GM23248 (cell line): Measurements from ENCODE around the gene BCL2L14. TPM values are rescaled to one million over a fixed set of nuclear protein-coding genes. Genes with fewer than 3 reads are reported as not detected.

Experiments used
- DNase-seq: peaks from one replicate; pipeline ENCODE4 v3.0.0-alpha.2; 2015
- H2AFZ ChIP-seq: fragments of 200-600 bp; sonication (generic); 2 replicates; pipeline ENCODE4 v1.6.1; 2016; ENCODE audit warnings: antibody characterized with exemption
- H3F3A ChIP-seq: fragments of 200-600 bp; sonication (generic); 2 replicates; pipeline ENCODE4 v1.6.1; 2016; ENCODE audit warnings: mild to moderate bottlenecking, antibody characterized with exemption, mixed run types; ENCODE audit not compliant: insufficient read depth
- H3K27ac ChIP-seq: fragments of 200-600 bp; sonication (generic); 2 replicates; pipeline ENCODE4 v1.5.1; 2016; ENCODE audit warnings: mild to moderate bottlenecking
- H3K27me3 ChIP-seq: fragments of 200-600 bp; sonication (generic); replicated peaks from 2 replicates; pipeline ENCODE4 v1.6.1; 2016; ENCODE audit warnings: mild to moderate bottlenecking; ENCODE audit not compliant: insufficient read depth
- H3K36me3 ChIP-seq: fragments of 200-600 bp; sonication (generic); 2 replicates; pipeline ENCODE4 v1.6.1; 2016; ENCODE audit warnings: low read depth, mild to moderate bottlenecking
- H3K4me1 ChIP-seq: fragments of 200-600 bp; sonication (generic); 2 replicates; pipeline ENCODE4 v1.6.1; 2016; ENCODE audit warnings: mild to moderate bottlenecking; ENCODE audit not compliant: insufficient read depth
- H3K4me2 ChIP-seq: fragments of 200-600 bp; sonication (generic); one replicate; pipeline ENCODE4 v1.6.1; 2016; ENCODE audit warnings: mild to moderate bottlenecking; ENCODE audit not compliant: unreplicated experiment
- H3K4me3 ChIP-seq: fragments of 200-600 bp; sonication (generic); 2 replicates; pipeline ENCODE4 v1.5.1; 2016; ENCODE audit warnings: mild to moderate bottlenecking
- H3K79me2 ChIP-seq: fragments of 200-600 bp; sonication (generic); 2 replicates; pipeline ENCODE4 v1.6.1; 2016; ENCODE audit warnings: mild to moderate bottlenecking; ENCODE audit not compliant: insufficient read depth
- H3K9ac ChIP-seq: fragments of 200-600 bp; sonication (generic); 2 replicates; pipeline ENCODE4 v1.6.1; 2016; ENCODE audit warnings: mild to moderate bottlenecking
- H3K9me2 ChIP-seq: fragments of 200-600 bp; sonication (generic); 2 replicates; pipeline ENCODE4 v1.6.1; 2016; ENCODE audit warnings: mixed run types, mild to moderate bottlenecking, moderate library complexity; ENCODE audit not compliant: insufficient read depth
- H3K9me3 ChIP-seq: fragments of 200-600 bp; sonication (generic); one replicate; pipeline ENCODE4 v1.6.1; 2017; ENCODE audit warnings: low read depth
- H4K20me1 ChIP-seq: fragments of 200-600 bp; sonication (generic); 2 replicates; pipeline ENCODE4 v1.6.0; 2016; ENCODE audit not compliant: insufficient read depth
- EZH2 ChIP-seq: fragments of 200-600 bp; sonication (generic); IDR thresholded peaks from 2 replicates; pipeline ENCODE4 v1.6.1; 2018; ENCODE audit warnings: antibody characterized with exemption, mild to moderate bottlenecking; ENCODE audit not compliant: insufficient read depth, poor library complexity, severe bottlenecking
- EZH2phosphoT487 ChIP-seq: fragments of 200-600 bp; sonication (generic); IDR thresholded peaks from 2 replicates; pipeline ENCODE4 v1.6.1; 2018; ENCODE audit warnings: antibody characterized with exemption, moderate library complexity, mild to moderate bottlenecking, low read depth; ENCODE audit not compliant: insufficient read depth
- WGBS, 2 experiments: methylation state at CpG; one replicate each; pipeline ENCODE4 v1.1.6; 2015 to 2017; ENCODE audit warnings: low lambda C conversion rate in 2 of 2, low coverage in 1 of 2; ENCODE audit errors: missing lambda C conversion rate in 2 of 2; 5-methylcytosine and 5-hydroxymethylcytosine counted together
- in situ Hi-C: fragments of 300-500 bp; cut with MboI; formaldehyde crosslinking; loops from 2 replicates; pipeline ENCODE4 v1.15.0; 2020
- polyA plus RNA-seq: library from polyadenylated mRNA; unstranded; fragments of >200 nt; fragmentation: Nextera tagmentation; extraction: Ambion mirVana; gene quantifications from 2 replicates; pipeline ENCODE4 v1.2.1, GENCODE V29; 2016
- total RNA-seq: library from RNA; depleted of rRNA; stranded (reverse); fragments of >200 nt; shearing (Covaris generic); gene quantifications from 2 replicates; pipeline ENCODE4 v1.2.3, GENCODE V29; 2014

Gene BCL2L14
- total and polyA plus RNA-seq, 2 experiments from 2014 or later: not detected

DNA sequence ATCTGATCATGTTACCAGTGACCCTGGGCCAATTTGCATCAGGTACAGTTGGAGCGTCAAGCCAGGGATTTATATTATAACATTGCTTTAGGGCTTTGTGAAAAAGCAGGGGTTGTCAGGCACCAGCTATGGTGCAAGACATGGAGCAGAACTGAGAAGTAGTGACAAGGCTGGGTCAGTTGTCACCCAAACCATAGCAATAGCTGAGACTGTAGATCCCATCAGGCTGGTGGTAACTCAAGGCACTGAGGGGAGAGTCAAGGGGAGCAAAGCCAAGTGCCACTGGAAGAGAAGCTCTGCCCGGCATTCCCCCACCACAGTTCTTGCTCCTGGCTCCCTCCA is 16.9 kb downstream of the BCL2L14 start:
- no peak for DNase-seq
- WGBS, 2 experiments: 84 to 100% methylated on average over 2 of the region's 2 CpGs

GRCh38 chr12:12088147-12088546 is 17.4 kb downstream of the BCL2L14 start:
- H3K9me2 ChIP-seq: no peaks in the 10 kb centered on the region
- DNase-seq: no peak
- no peak overlapping the region for H2AFZ ChIP-seq
- no peak overlapping the region for H3K4me3 ChIP-seq
- no peaks in the 10 kb centered on the region for H3K79me2 ChIP-seq
- no peaks in the 10 kb centered on the region for H4K20me1 ChIP-seq
- no peaks in the 10 kb centered on the region for H3K9me3 ChIP-seq
- no peak overlapping the region for H3K4me2 ChIP-seq
- TF ChIP-seq EZH2phosphoT487: no peak
- no peak for TF ChIP-seq EZH2
- WGBS, 2 experiments: 71 to 74% methylated on average over 10 of the region's 10 CpGs
- H3F3A ChIP-seq: peaks cover 8% of the 10 kb centered on the region
- peaks cover 11% of the 10 kb centered on the region for H3K4me1 ChIP-seq
- no peaks in the 10 kb centered on the region for H3K36me3 ChIP-seq
- H3K9ac ChIP-seq: no peak overlapping the region
- H3K27ac ChIP-seq: no peak overlapping the region
- H3K27me3 ChIP-seq: no peaks in the 10 kb centered on the region
- in situ Hi-C loops: loop anchor here (5.0 to 25.0 kb wide), 2 partner anchors 254 to 624 kb away; partner anchors contain the start of gene CDKN1B

More for the DNA sequence above, 16.9 kb downstream of the BCL2L14 start:
- no peak overlapping the region for H3K27ac ChIP-seq
- no peaks in the 10 kb centered on the region for H3K79me2 ChIP-seq
- no peak overlapping the region for H3K9ac ChIP-seq
- H3K4me3 ChIP-seq: no peak overlapping the region
- no peaks in the 10 kb centered on the region for H3K9me2 ChIP-seq
- H2AFZ ChIP-seq: no peak overlapping the region
- peaks cover 8% of the 10 kb centered on the region for H3F3A ChIP-seq
- no peaks in the 10 kb centered on the region for H3K36me3 ChIP-seq
- in situ Hi-C loops: loop anchor here (5.0 to 25.0 kb wide), 2 partner anchors 255 to 625 kb away; partner anchors contain the start of gene CDKN1B
- TF ChIP-seq EZH2: no peak
- no peak for TF ChIP-seq EZH2phosphoT487
- H3K27me3 ChIP-seq: no peaks in the 10 kb centered on the region
- no peaks in the 10 kb centered on the region for H4K20me1 ChIP-seq
- no peaks in the 10 kb centered on the region for H3K9me3 ChIP-seq
- H3K4me1 ChIP-seq: peaks cover 6% of the 10 kb centered on the region; the same call in 1 of the 2 replicates
- H3K4me2 ChIP-seq: no peak overlapping the region

DNA sequence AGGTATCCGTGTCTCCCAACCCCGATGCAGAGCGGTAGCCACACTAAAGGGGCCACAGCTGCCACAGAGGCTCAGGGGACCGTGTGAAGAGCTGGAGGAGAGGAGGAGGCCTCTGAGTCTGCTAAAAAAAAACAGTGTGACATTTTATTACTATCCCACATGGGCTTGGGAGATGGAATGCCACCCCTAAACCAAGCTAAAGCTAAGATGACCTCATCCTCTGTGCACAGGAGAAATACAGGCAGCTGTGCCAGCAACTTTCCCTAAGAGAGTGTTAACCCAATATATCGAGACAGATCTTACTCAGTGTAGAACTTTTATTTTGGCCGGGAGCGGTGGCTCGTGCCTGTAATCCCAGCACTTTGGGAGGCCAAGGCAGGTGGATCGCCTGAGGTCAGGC is 18.0 kb downstream of the BCL2L14 start:
- Histone ChIP-seq H2AFZ (no peak overlapping the region), H3K36me3 (no peaks in the 10 kb centered on the region), H3K9ac (no peak overlapping the region), H3K9me3 (no peaks in the 10 kb centered on the region), H3K4me2 (no peak overlapping the region), H3K27ac (no peak overlapping the region), H3K9me2 (no peaks in the 10 kb centered on the region), H3K4me1 (peaks cover 13% of the 10 kb centered on the region), H3K79me2 (no peaks in the 10 kb centered on the region), H3F3A (peaks cover 8% of the 10 kb centered on the region), H4K20me1 (no peaks in the 10 kb centered on the region), H3K4me3 (no peak overlapping the region), H3K27me3 (no peaks in the 10 kb centered on the region)
- peak; percentile 11 for DNase-seq
- TF ChIP-seq EZH2 (no peak), EZH2phosphoT487 (no peak)
- in situ Hi-C loops: loop anchor here (5.0 to 25.0 kb wide), 2 partner anchors 254 to 624 kb away; partner anchors contain the start of gene CDKN1B
- WGBS, 2 experiments: 52 to 53% methylated on average over 9 of the region's 9 CpGs

- no peak overlapping the region for H3K4me3 ChIP-seq
- H3K27me3 ChIP-seq: no peaks in the 10 kb centered on the region
- H3K9me3 ChIP-seq: no peaks in the 10 kb centered on the region
- no peaks in the 10 kb centered on the region for H3K79me2 ChIP-seq
- no peaks in the 10 kb centered on the region for H4K20me1 ChIP-seq
- H3K4me1 ChIP-seq: peaks cover 13% of the 10 kb centered on the region
- peaks cover 8% of the 10 kb centered on the region for H3F3A ChIP-seq
- no peak overlapping the region for H2AFZ ChIP-seq
- no peak overlapping the region for H3K27ac ChIP-seq
- no peaks in the 10 kb centered on the region for H3K36me3 ChIP-seq
- no peak for TF ChIP-seq EZH2
- no peak for TF ChIP-seq EZH2phosphoT487
- H3K4me2 ChIP-seq: no peak overlapping the region
- H3K9ac ChIP-seq: no peak overlapping the region
- 43 to 44% methylated on average over 3 of the region's 3 CpGs for WGBS, 2 experiments
- in situ Hi-C loops: loop anchor here (25.0 kb wide), 1 partner anchor 621 kb away; the partner anchor contains the start of gene CDKN1B
- no peaks in the 10 kb centered on the region for H3K9me2 ChIP-seq
- DNase-seq: no peak
Observed at GRCh38 chr12:12091071-12091470, 20.3 kb downstream of the BCL2L14 start.
